ENCODE results near the gene NPIPA7. TPM values are rescaled to one million over a fixed set of nuclear protein-coding genes. Genes with fewer than 3 reads are reported as not detected.
"Not testable (repeated sequence)": the region's sequence is repeated elsewhere in the genome, so short reads cannot be mapped to it uniquely, and the experiment has no call there.

NPIPA7 gene
- total RNA-seq, 2 experiments from 2014 or later = 2.0 to 14.4 TPM

- DNase-seq (ENCODE audit: low spot score); H3K4me1 ChIP-seq (ENCODE audit: insufficient read depth, low read length, poor library complexity, severe bottlenecking); H4K20me1 ChIP-seq (ENCODE audit: insufficient read depth, low read length); H3K36me3 ChIP-seq (ENCODE audit: insufficient read depth, low read length); intact Hi-C loops (cut with micrococcal nuclease; ENCODE audit: unreplicated experiment); H3K27ac ChIP-seq (ENCODE audit: low read depth, low read length, poor library complexity, severe bottlenecking); H3K9me2 ChIP-seq (ENCODE audit: insufficient read depth, low read length); H3K79me2 ChIP-seq (ENCODE audit: insufficient read depth, low read depth, low read length); CTCF ChIA-PET (ENCODE audit: unreplicated experiment); H3K4me3 ChIP-seq (ENCODE audit: low read depth, low read length, poor library complexity, severe bottlenecking); POLR2A ChIA-PET; H3K4me2 ChIP-seq (ENCODE audit: low read length); H3K9me3 ChIP-seq (ENCODE audit: low read length); BruUV-seq (replicated peaks); H2AFZ ChIP-seq (ENCODE audit: low read length): not testable (repeated sequence)
Measured at GRCh38 chr16:16371136-16371735, 7.7 kb upstream of the NPIPA7 start.

GRCh38 chr16:16374192-16374591 is 4.7 kb upstream of the NPIPA7 start:
- DNase-seq (ENCODE audit: low spot score); BruUV-seq (replicated peaks); H3K36me3 ChIP-seq (ENCODE audit: insufficient read depth, low read length); H3K9me2 ChIP-seq (ENCODE audit: insufficient read depth, low read length); H3K4me2 ChIP-seq (ENCODE audit: low read length); H2AFZ ChIP-seq (ENCODE audit: low read length); POLR2A ChIA-PET; H3K4me3 ChIP-seq (ENCODE audit: low read depth, low read length, poor library complexity, severe bottlenecking); H3K27ac ChIP-seq (ENCODE audit: low read depth, low read length, poor library complexity, severe bottlenecking); H3K9me3 ChIP-seq (ENCODE audit: low read length); H4K20me1 ChIP-seq (ENCODE audit: insufficient read depth, low read length); CTCF ChIA-PET (ENCODE audit: unreplicated experiment); H3K4me1 ChIP-seq (ENCODE audit: insufficient read depth, low read length, poor library complexity, severe bottlenecking); H3K79me2 ChIP-seq (ENCODE audit: insufficient read depth, low read depth, low read length); intact Hi-C loops (cut with micrococcal nuclease; ENCODE audit: unreplicated experiment): not testable (repeated sequence)

GRCh38 chr16:16399685-16400084 is 20.7 kb downstream of the NPIPA7 start:
- H3K27ac ChIP-seq (ENCODE audit: low read depth, low read length, poor library complexity, severe bottlenecking); H3K4me1 ChIP-seq (ENCODE audit: insufficient read depth, low read length, poor library complexity, severe bottlenecking); DNase-seq (ENCODE audit: low spot score); H4K20me1 ChIP-seq (ENCODE audit: insufficient read depth, low read length); H3K79me2 ChIP-seq (ENCODE audit: insufficient read depth, low read depth, low read length); H2AFZ ChIP-seq (ENCODE audit: low read length); intact Hi-C loops (cut with micrococcal nuclease; ENCODE audit: unreplicated experiment); H3K4me3 ChIP-seq (ENCODE audit: low read depth, low read length, poor library complexity, severe bottlenecking); H3K4me2 ChIP-seq (ENCODE audit: low read length); POLR2A ChIA-PET; H3K9me3 ChIP-seq (ENCODE audit: low read length); H3K36me3 ChIP-seq (ENCODE audit: insufficient read depth, low read length); H3K9me2 ChIP-seq (ENCODE audit: insufficient read depth, low read length); BruUV-seq (replicated peaks); CTCF ChIA-PET (ENCODE audit: unreplicated experiment): not testable (repeated sequence)

GRCh38 chr16:16402333-16402732 is 23.4 kb downstream of the NPIPA7 start:
- H3K27ac ChIP-seq (ENCODE audit: low read depth, low read length, poor library complexity, severe bottlenecking); POLR2A ChIA-PET; H3K4me2 ChIP-seq (ENCODE audit: low read length); H3K4me1 ChIP-seq (ENCODE audit: insufficient read depth, low read length, poor library complexity, severe bottlenecking); H2AFZ ChIP-seq (ENCODE audit: low read length); CTCF ChIA-PET (ENCODE audit: unreplicated experiment); DNase-seq (ENCODE audit: low spot score); H3K4me3 ChIP-seq (ENCODE audit: low read depth, low read length, poor library complexity, severe bottlenecking); H4K20me1 ChIP-seq (ENCODE audit: insufficient read depth, low read length); intact Hi-C loops (cut with micrococcal nuclease; ENCODE audit: unreplicated experiment); H3K36me3 ChIP-seq (ENCODE audit: insufficient read depth, low read length); BruUV-seq (replicated peaks); H3K9me3 ChIP-seq (ENCODE audit: low read length); H3K9me2 ChIP-seq (ENCODE audit: insufficient read depth, low read length); H3K79me2 ChIP-seq (ENCODE audit: insufficient read depth, low read depth, low read length): not testable (repeated sequence)

- not testable (repeated sequence) for H4K20me1 ChIP-seq (ENCODE audit: insufficient read depth, low read length); BruUV-seq (replicated peaks)
Measured at GRCh38 chr16:16404283-16404682, 25.3 kb downstream of the NPIPA7 start.

GRCh38 chr16:16405421-16405820 is 26.5 kb downstream of the NPIPA7 start:
- BruUV-seq (replicated peaks); POLR2A ChIA-PET; H3K4me3 ChIP-seq (ENCODE audit: low read depth, low read length, poor library complexity, severe bottlenecking); H3K79me2 ChIP-seq (ENCODE audit: insufficient read depth, low read depth, low read length); H3K9me3 ChIP-seq (ENCODE audit: low read length); H3K4me2 ChIP-seq (ENCODE audit: low read length); H3K36me3 ChIP-seq (ENCODE audit: insufficient read depth, low read length); H3K4me1 ChIP-seq (ENCODE audit: insufficient read depth, low read length, poor library complexity, severe bottlenecking); H3K9me2 ChIP-seq (ENCODE audit: insufficient read depth, low read length); CTCF ChIA-PET (ENCODE audit: unreplicated experiment); H3K27ac ChIP-seq (ENCODE audit: low read depth, low read length, poor library complexity, severe bottlenecking); H2AFZ ChIP-seq (ENCODE audit: low read length); DNase-seq (ENCODE audit: low spot score); H4K20me1 ChIP-seq (ENCODE audit: insufficient read depth, low read length); intact Hi-C loops (cut with micrococcal nuclease; ENCODE audit: unreplicated experiment): not testable (repeated sequence)

More at GRCh38 chr16:16404283-16404682, 25.3 kb downstream of the NPIPA7 start:
- DNase-seq (ENCODE audit: low spot score); H3K9me3 ChIP-seq (ENCODE audit: low read length); H3K79me2 ChIP-seq (ENCODE audit: insufficient read depth, low read depth, low read length); CTCF ChIA-PET (ENCODE audit: unreplicated experiment); H3K4me2 ChIP-seq (ENCODE audit: low read length); POLR2A ChIA-PET; H3K9me2 ChIP-seq (ENCODE audit: insufficient read depth, low read length); H3K4me1 ChIP-seq (ENCODE audit: insufficient read depth, low read length, poor library complexity, severe bottlenecking); H3K4me3 ChIP-seq (ENCODE audit: low read depth, low read length, poor library complexity, severe bottlenecking); H2AFZ ChIP-seq (ENCODE audit: low read length); H3K27ac ChIP-seq (ENCODE audit: low read depth, low read length, poor library complexity, severe bottlenecking); intact Hi-C loops (cut with micrococcal nuclease; ENCODE audit: unreplicated experiment); H3K36me3 ChIP-seq (ENCODE audit: insufficient read depth, low read length): not testable (repeated sequence)

- H2AFZ ChIP-seq (ENCODE audit: low read length); POLR2A ChIA-PET; H3K9me3 ChIP-seq (ENCODE audit: low read length); H3K4me1 ChIP-seq (ENCODE audit: insufficient read depth, low read length, poor library complexity, severe bottlenecking); H3K27ac ChIP-seq (ENCODE audit: low read depth, low read length, poor library complexity, severe bottlenecking); H3K36me3 ChIP-seq (ENCODE audit: insufficient read depth, low read length); H4K20me1 ChIP-seq (ENCODE audit: insufficient read depth, low read length); H3K4me2 ChIP-seq (ENCODE audit: low read length); BruUV-seq (replicated peaks); H3K79me2 ChIP-seq (ENCODE audit: insufficient read depth, low read depth, low read length); DNase-seq (ENCODE audit: low spot score); CTCF ChIA-PET (ENCODE audit: unreplicated experiment); intact Hi-C loops (cut with micrococcal nuclease; ENCODE audit: unreplicated experiment); H3K9me2 ChIP-seq (ENCODE audit: insufficient read depth, low read length); H3K4me3 ChIP-seq (ENCODE audit: low read depth, low read length, poor library complexity, severe bottlenecking): not testable (repeated sequence)
Measured at GRCh38 chr16:16408430-16408829, 29.5 kb downstream of the NPIPA7 start.
